Ishikawa (cell line): ENCODE results near the gene SH3BP4.

Source experiments
- CEBPB ChIP-seq: IDR thresholded peaks from 2 replicates; pipeline ENCODE4 v1.6.1; 2012
- CREB1 ChIP-seq: IDR thresholded peaks from 2 replicates; pipeline ENCODE4 v1.6.1; 2012; ENCODE audit warnings: low read depth
- EGR1 ChIP-seq: IDR thresholded peaks from 2 replicates; pipeline ENCODE4 v1.6.1; 2012
- EP300 ChIP-seq: IDR thresholded peaks from 2 replicates; pipeline ENCODE4 v1.6.1; 2012; ENCODE audit warnings: borderline replicate concordance
- FOXM1 ChIP-seq: IDR thresholded peaks from 2 replicates; pipeline ENCODE4 v1.6.1; 2012; ENCODE audit warnings: low read depth, borderline replicate concordance
- NFIC ChIP-seq: IDR thresholded peaks from 2 replicates; pipeline ENCODE4 v1.6.1; 2012
- RAD21 ChIP-seq: IDR thresholded peaks from 2 replicates; pipeline ENCODE4 v1.6.1; 2012; ENCODE audit warnings: low read depth
- TAF1 ChIP-seq: IDR thresholded peaks from 2 replicates; pipeline ENCODE4 v1.6.1; 2012; ENCODE audit warnings: low read depth, mild to moderate bottlenecking
- TCF12 ChIP-seq: IDR thresholded peaks from 2 replicates; pipeline ENCODE4 v1.6.1; 2012; ENCODE audit warnings: low read depth
- TEAD4 ChIP-seq: IDR thresholded peaks from 2 replicates; pipeline ENCODE4 v1.6.1; 2012
- YY1 ChIP-seq: IDR thresholded peaks from 2 replicates; pipeline ENCODE4 v1.6.1; 2012; ENCODE audit warnings: low read depth
- ZBTB7A ChIP-seq: IDR thresholded peaks from 2 replicates; pipeline ENCODE4 v1.6.1; 2012; ENCODE audit warnings: low read depth
- TF ChIP-seq, protein P1 (sequence below): IDR thresholded peaks from 2 replicates; pipeline ENCODE4 v1.6.1; 2012
- TF ChIP-seq, protein P2 (sequence below): IDR thresholded peaks from 2 replicates; pipeline ENCODE4 v1.6.1; 2012; ENCODE audit warnings: low read depth, mild to moderate bottlenecking
- TF ChIP-seq, protein P3 (sequence below): IDR thresholded peaks from 2 replicates; pipeline ENCODE4 v1.6.1; 2012

The SH3BP4 gene

DNA sequence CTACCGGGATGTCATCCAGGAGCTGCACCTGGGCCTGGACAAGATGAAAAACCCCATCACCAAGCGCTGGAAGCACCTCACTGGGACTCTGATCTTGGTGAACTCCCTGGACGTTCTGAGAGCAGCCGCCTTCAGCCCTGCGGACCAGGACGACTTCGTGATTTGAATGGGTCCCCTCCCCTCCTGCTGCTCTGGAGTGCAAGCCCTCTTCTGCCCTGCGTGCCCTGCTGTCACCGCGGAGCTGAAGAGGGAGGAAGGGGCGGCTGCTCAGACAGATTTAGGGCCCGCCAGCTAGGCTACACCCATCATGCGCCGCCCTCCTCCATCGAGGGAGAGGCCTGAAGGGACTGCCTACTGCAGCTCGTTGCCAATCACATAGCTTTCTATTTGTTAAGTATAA, 101.8 kb downstream of the SH3BP4 start:
- TF ChIP-seq TEAD4 (no peak), NFIC (no peak), EP300 (no peak), YY1 (no peak), TCF12 (no peak)
- TF ChIP-seq, protein P1, sequence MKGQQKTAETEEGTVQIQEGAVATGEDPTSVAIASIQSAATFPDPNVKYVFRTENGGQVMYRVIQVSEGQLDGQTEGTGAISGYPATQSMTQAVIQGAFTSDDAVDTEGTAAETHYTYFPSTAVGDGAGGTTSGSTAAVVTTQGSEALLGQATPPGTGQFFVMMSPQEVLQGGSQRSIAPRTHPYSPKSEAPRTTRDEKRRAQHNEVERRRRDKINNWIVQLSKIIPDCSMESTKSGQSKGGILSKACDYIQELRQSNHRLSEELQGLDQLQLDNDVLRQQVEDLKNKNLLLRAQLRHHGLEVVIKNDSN, result no peak

DNA sequence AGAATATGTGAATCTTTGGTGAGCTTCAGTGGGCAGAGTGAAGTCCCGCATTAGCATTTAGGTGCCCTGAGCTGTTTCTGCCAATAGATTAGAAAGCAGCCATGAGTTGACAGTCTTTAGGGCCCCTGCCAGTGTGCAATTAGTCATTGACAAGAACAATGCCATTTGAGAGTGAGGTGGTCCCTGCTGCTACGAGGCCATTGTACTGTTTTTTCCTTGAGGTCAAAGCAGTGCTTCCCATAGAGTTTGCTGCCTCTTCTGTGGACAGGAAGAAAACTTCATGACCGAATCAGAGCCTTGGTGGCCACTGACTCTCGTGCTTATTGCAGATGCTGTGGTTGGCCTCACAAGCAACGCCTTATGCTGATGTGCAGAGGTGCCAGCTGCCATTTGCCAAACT, 102.7 kb downstream of the SH3BP4 start:
- no peak for TF ChIP-seq TCF12
- TF ChIP-seq RAD21, result no peak
- no peak for TF ChIP-seq EGR1
- TF ChIP-seq EP300, result no peak
- no peak for TF ChIP-seq FOXM1
- TF ChIP-seq CEBPB, result no peak
- TF ChIP-seq ZBTB7A, result no peak
- TF ChIP-seq, protein P2, sequence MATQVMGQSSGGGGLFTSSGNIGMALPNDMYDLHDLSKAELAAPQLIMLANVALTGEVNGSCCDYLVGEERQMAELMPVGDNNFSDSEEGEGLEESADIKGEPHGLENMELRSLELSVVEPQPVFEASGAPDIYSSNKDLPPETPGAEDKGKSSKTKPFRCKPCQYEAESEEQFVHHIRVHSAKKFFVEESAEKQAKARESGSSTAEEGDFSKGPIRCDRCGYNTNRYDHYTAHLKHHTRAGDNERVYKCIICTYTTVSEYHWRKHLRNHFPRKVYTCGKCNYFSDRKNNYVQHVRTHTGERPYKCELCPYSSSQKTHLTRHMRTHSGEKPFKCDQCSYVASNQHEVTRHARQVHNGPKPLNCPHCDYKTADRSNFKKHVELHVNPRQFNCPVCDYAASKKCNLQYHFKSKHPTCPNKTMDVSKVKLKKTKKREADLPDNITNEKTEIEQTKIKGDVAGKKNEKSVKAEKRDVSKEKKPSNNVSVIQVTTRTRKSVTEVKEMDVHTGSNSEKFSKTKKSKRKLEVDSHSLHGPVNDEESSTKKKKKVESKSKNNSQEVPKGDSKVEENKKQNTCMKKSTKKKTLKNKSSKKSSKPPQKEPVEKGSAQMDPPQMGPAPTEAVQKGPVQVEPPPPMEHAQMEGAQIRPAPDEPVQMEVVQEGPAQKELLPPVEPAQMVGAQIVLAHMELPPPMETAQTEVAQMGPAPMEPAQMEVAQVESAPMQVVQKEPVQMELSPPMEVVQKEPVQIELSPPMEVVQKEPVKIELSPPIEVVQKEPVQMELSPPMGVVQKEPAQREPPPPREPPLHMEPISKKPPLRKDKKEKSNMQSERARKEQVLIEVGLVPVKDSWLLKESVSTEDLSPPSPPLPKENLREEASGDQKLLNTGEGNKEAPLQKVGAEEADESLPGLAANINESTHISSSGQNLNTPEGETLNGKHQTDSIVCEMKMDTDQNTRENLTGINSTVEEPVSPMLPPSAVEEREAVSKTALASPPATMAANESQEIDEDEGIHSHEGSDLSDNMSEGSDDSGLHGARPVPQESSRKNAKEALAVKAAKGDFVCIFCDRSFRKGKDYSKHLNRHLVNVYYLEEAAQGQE, result no peak
- TF ChIP-seq TAF1, result no peak
- no peak for TF ChIP-seq YY1
- no peak for TF ChIP-seq CREB1
- TF ChIP-seq, protein P3, sequence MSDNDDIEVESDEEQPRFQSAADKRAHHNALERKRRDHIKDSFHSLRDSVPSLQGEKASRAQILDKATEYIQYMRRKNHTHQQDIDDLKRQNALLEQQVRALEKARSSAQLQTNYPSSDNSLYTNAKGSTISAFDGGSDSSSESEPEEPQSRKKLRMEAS, result no peak
- TF ChIP-seq, protein P1, result no peak
- no peak for TF ChIP-seq NFIC

DNA sequence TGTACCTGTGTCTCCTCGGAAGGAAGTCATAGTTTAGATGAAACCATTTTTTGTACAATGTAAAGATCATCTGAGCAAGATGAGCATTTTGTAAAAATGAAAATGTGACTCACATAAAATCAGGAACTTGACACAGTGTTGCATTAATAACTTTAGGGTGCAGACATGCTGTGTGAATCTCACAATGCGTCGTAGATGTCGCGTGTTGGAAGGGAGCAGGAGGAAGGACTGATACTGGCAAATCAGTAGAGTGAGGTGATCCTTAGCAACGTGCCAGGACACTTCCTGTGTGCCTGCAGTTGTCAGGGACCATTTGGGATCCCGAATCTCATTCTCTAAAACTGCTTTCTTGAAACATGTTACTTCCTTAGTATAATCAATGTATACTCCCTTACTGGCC, 103.1 kb downstream of the SH3BP4 start:
- TF ChIP-seq CREB1 (no peak), EP300 (no peak), TCF12 (no peak), ZBTB7A (no peak), TEAD4 (no peak), YY1 (no peak), RAD21 (no peak), EGR1 (no peak), TAF1 (no peak), FOXM1 (no peak), CEBPB (no peak), NFIC (no peak)
- TF ChIP-seq, protein P1, result no peak
- TF ChIP-seq, protein P2, result no peak
- TF ChIP-seq, protein P3, result no peak

DNA sequence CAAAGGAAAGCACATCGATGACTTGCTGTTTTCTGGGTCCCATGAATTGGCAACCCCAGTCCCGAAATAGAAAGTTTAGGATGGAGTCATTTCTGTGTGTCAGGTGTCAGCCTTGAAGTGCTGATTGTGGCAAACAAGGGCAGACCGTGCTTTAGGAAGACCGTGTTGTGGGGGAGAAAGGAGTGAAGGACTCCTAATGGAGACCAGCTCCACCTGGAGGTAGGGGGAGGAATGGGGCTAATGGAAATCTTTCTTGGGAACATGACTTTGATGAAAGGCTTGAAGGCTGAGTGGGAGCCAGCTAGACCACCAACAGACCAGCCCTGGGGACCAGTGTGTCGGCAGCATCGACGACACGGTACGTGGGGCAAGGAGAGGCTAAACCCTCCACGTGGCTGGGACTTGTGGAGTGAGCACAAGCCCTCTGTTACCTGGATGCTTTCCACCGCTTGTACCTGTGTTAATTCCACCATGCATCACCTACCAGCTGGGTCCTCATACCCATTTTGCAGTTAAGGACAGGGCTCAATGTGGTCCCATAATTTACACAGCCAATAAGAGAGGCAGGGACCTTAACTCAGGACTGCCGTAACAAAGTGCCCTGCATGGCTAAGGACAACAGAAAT, 104.2 kb downstream of the SH3BP4 start:
- TF ChIP-seq RAD21 (peak; percentile 60), TCF12 (no peak)

DNA sequence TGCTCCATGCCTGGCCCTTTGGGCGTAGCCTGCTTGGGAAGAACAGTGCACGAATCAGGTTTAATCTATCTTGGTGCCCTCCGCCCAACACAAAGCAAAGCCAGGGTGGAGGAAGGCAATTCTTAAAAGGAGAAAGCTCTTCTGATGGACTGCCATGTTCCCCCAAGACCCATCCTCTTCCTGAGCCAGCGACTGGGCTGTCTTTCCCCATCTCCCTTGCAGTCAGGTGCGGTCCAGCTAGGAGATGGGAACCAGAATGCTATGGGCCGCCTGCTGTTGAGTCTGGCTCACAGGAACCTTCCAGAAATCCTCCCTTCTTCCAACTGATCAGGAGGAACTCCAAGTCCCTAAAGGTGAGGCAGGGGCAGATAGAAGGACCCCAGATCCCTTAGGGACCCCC, 105.0 kb downstream of the SH3BP4 start:
- TF ChIP-seq FOXM1 (no peak), EP300 (no peak), CEBPB (no peak), ZBTB7A (no peak), TAF1 (no peak), CREB1 (no peak)
- TF ChIP-seq, protein P1, result no peak

DNA sequence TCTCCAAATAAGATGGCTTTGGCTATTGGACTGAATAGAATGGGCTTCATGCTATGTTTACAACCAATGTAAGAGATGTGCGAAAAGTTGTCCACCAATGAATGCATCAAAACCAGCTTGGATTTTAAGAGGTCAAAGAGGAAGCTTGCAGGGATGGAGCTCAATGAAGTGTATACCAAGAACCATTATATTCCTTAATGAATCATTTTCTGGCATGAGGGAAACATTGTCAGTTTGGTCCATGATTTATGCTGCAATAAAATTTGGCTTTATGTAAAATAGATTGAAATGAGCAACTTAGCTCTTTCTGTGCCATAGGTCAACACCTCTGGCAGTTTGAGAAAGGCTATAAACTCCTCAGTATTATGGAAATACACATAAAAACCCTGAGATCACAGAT, 107.3 kb downstream of the SH3BP4 start:
- no peak for TF ChIP-seq TEAD4
- TF ChIP-seq YY1, result no peak
- TF ChIP-seq EP300, result no peak
- TF ChIP-seq NFIC, result no peak
- no peak for TF ChIP-seq EGR1
- no peak for TF ChIP-seq CREB1
- no peak for TF ChIP-seq TAF1
- no peak for TF ChIP-seq CEBPB
- no peak for TF ChIP-seq FOXM1
- no peak for TF ChIP-seq RAD21
- no peak for TF ChIP-seq ZBTB7A
- TF ChIP-seq, protein P3, result no peak
- no peak for TF ChIP-seq TCF12
- TF ChIP-seq, protein P2, result no peak
- TF ChIP-seq, protein P1, result no peak
